HepG2 (cell line): ENCODE data around the gene RBM26. TPM values are rescaled to one million over a fixed set of nuclear protein-coding genes. Genes with fewer than 3 reads are reported as not detected.
A peak's percentile ranks its signal among the peaks of the same experiment; 100 is the strongest.

Source experiments
- CBFB ChIP-seq: sonication (generic); formaldehyde crosslinking; IDR thresholded peaks from 2 replicates; pipeline ENCODE4 v1.4.0; 2020; ENCODE audit warnings: missing genetic modification reagents
- CHD2 ChIP-seq: IDR thresholded peaks from 2 replicates; pipeline ENCODE4 v1.6.1; 2011; ENCODE audit warnings: low read depth, low read length, improper control_type of control experiment
- CREM ChIP-seq, 2 experiments: sonication (generic) in 1 of 2; formaldehyde crosslinking in 1 of 2; IDR thresholded peaks; 2 replicates each; pipeline versions ENCODE4 v1.4.0 to v1.6.1; 2016 to 2020; ENCODE audit warnings: antibody characterized with exemption in 1 of 2, mild to moderate bottlenecking in 1 of 2, missing genetic modification reagents in 1 of 2
- ESRRA ChIP-seq: sonication (generic); formaldehyde crosslinking; IDR thresholded peaks from 2 replicates; pipeline ENCODE4 v1.5.1; 2020; ENCODE audit warnings: mild to moderate bottlenecking, low read depth, missing genetic modification reagents
- FIP1L1 ChIP-seq: fragments of 200-400 bp; formaldehyde crosslinking; IDR thresholded peaks from 2 replicates; pipeline ENCODE4 v1.6.1; 2018; ENCODE audit warnings: low read depth, mild to moderate bottlenecking, low read length, moderate library complexity, borderline replicate concordance; ENCODE audit not compliant: insufficient read depth
- HOXD1 ChIP-seq: sonication (generic); formaldehyde crosslinking; IDR thresholded peaks from 2 replicates; pipeline ENCODE4 v1.5.0; 2020; ENCODE audit warnings: missing genetic modification reagents
- JUN ChIP-seq: sonication (generic); formaldehyde crosslinking; IDR thresholded peaks from 2 replicates; pipeline ENCODE4 v1.4.0; 2020; ENCODE audit warnings: mild to moderate bottlenecking, missing genetic modification reagents
- MATR3 ChIP-seq: sonication (generic); formaldehyde crosslinking; IDR thresholded peaks from 2 replicates; pipeline ENCODE4 v1.4.0; 2020; ENCODE audit warnings: missing genetic modification reagents
- MBD4 ChIP-seq: IDR thresholded peaks from 2 replicates; pipeline ENCODE4 v1.6.1; 2012; ENCODE audit warnings: low read length, inconsistent platforms, borderline replicate concordance
- NBN ChIP-seq: fragments of 450-650 bp; conservative IDR thresholded peaks from 2 replicates; pipeline ENCODE4 v1.6.1; 2017
- ONECUT2 ChIP-seq: sonication (generic); formaldehyde crosslinking; IDR thresholded peaks from 2 replicates; pipeline ENCODE4 v1.4.0; 2020; ENCODE audit warnings: missing genetic modification reagents
- PLRG1 ChIP-seq: fragments of 450-650 bp; conservative IDR thresholded peaks from 2 replicates; pipeline ENCODE4 v1.6.1; 2016
- RFX3 ChIP-seq: IDR thresholded peaks from 2 replicates; pipeline ENCODE4 v1.6.1; 2016; ENCODE audit warnings: missing biosample characterization, missing genetic modification reagents
- RFX5 ChIP-seq: IDR thresholded peaks from 2 replicates; pipeline ENCODE4 v1.6.1; 2011; ENCODE audit warnings: low read depth, low read length, improper control_type of control experiment
- SAFB2 ChIP-seq: sonication (generic); formaldehyde crosslinking; IDR thresholded peaks from 2 replicates; pipeline ENCODE4 v1.5.1; 2020; ENCODE audit warnings: missing genetic modification reagents, low read depth, mild to moderate bottlenecking, borderline replicate concordance
- TEAD3 ChIP-seq: optimal IDR thresholded peaks from 2 replicates; pipeline ENCODE3; 2016; ENCODE audit warnings: borderline replicate concordance
- ZFP90 ChIP-seq: sonication (generic); formaldehyde crosslinking; IDR thresholded peaks from 2 replicates; pipeline ENCODE4 v1.8.0; 2022; ENCODE audit warnings: missing genetic modification reagents, mild to moderate bottlenecking, inconsistent platforms, borderline replicate concordance
- ZNF224 ChIP-seq: sonication (generic); formaldehyde crosslinking; IDR thresholded peaks from 2 replicates; pipeline ENCODE4 v1.5.0; 2020; ENCODE audit warnings: mild to moderate bottlenecking, missing genetic modification reagents
- ZNF598 ChIP-seq: sonication (generic); formaldehyde crosslinking; IDR thresholded peaks from 2 replicates; pipeline ENCODE4 v1.5.1; 2020; ENCODE audit warnings: mild to moderate bottlenecking, missing genetic modification reagents, borderline replicate concordance
- ZZZ3 ChIP-seq: sonication (generic); formaldehyde crosslinking; IDR thresholded peaks from 2 replicates; pipeline ENCODE4 v1.4.0; 2020; ENCODE audit warnings: missing genetic modification reagents, mild to moderate bottlenecking, borderline replicate concordance
- polyA plus RNA-seq, 8 experiments: library from polyadenylated mRNA; depleted of rRNA in 3 of 8; stranded (reverse) in 7 of 8; unstranded in 1 of 8; fragments of >200 nt; fragmentation: Illumina TruSeq in 4 of 8; extraction: Trizol in 4 of 8; gene quantifications; 2 replicates each; pipeline versions ENCODE4 v1.2.1 to v1.2.3, GENCODE V29; 2011 to 2016; ENCODE audit warnings: low read depth in 4 of 8, missing spikeins in 1 of 8, mixed read lengths in 1 of 8; ENCODE audit not compliant: insufficient read depth in 1 of 8
- total RNA-seq, 5 experiments: library from RNA; depleted of rRNA; stranded (reverse); fragments of >200 nt; fragmentation: Illumina TruSeq; extraction: Trizol; gene quantifications; 2 replicates each; pipeline ENCODE4 v1.2.3, GENCODE V29; 2016; ENCODE audit warnings: low read depth in 1 of 5
- TF ChIP-seq, protein P1 (sequence below): IDR thresholded peaks from 2 replicates; pipeline ENCODE4 v1.6.1; 2012; ENCODE audit warnings: low read depth, low read length, improper control_type of control experiment
- TF ChIP-seq, protein P2 (sequence below): sonication (generic); formaldehyde crosslinking; IDR thresholded peaks from 2 replicates; pipeline ENCODE4 v1.4.0; 2020; ENCODE audit warnings: missing genetic modification reagents
- TF ChIP-seq, protein P3 (sequence below): sonication (generic); formaldehyde crosslinking; IDR thresholded peaks from 2 replicates; pipeline ENCODE4 v1.9.0; 2021; ENCODE audit warnings: missing genetic modification reagents, borderline replicate concordance
- TF ChIP-seq, protein P4 (sequence below): sonication (generic); formaldehyde crosslinking; conservative IDR thresholded peaks from 2 replicates; pipeline ENCODE4 v1.8.0; 2022; ENCODE audit warnings: missing genetic modification reagents

Gene RBM26
- total and polyA plus RNA-seq, 2 of the 13 experiments (the other 11 are each of a cell fraction or from before 2014, with no cell fraction given), result 19.4 to 34.4 TPM

DNA sequence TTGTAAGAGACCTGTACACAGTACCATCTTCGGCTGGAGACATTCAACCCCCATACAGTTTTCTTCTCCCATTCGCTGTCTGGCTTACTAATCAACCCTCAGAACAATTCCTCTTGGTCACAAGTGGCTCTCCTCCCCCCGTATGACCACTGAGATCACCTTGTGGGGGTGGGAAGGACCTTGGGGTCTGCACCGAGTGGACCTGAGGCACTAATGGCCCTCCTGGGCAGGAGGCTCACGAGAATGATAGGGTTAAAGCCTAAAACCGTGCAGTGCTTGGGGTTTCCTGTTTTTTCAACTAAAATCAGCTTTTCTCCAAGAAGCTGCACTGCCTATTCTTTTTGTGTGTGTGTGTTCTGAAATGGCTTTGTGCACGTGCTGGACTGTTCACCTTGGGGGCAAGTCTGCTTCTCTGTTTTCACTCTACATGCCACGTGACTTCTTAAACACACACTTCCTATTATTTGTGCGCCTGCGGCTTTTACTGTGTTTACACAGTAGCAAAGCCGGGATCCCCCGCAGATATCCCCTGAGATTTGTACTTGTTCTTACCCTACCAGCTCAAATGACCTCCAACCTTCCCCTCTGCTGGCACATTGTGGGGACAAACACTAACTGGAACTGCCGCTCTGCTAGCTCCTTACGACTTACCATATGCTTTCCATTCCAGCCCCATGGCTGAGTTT, 12.3 kb downstream of the RBM26 start (continued):
- TF ChIP-seq, protein P1, sequence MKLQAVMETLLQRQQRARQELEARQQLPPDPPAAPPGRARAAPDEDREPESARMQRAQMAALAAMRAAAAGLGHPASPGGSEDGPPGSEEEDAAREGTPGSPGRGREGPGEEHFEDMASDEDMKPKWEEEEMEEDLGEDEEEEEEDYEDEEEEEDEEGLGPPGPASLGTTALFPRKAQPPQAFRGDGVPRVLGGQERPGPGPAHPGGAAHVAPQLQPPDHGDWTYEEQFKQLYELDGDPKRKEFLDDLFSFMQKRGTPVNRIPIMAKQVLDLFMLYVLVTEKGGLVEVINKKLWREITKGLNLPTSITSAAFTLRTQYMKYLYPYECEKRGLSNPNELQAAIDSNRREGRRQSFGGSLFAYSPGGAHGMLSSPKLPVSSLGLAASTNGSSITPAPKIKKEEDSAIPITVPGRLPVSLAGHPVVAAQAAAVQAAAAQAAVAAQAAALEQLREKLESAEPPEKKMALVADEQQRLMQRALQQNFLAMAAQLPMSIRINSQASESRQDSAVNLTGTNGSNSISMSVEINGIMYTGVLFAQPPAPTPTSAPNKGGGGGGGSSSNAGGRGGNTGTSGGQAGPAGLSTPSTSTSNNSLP, result 0 out of 2 replicates have a peak, but pooled peaks have one; percentile 27
- TF ChIP-seq MBD4 (no peak), ESRRA (CRISPR knock-in tag) (peak; percentile 33; the same call in 1 of the 2 replicates), SAFB2 (CRISPR knock-in tag) (no peak), ONECUT2 (CRISPR knock-in tag) (no peak), RFX5 (no peak), PLRG1 (no peak), HOXD1 (CRISPR knock-in tag) (no peak), ZZZ3 (CRISPR knock-in tag) (no peak), JUN (no peak), ZNF598 (CRISPR knock-in tag) (no peak), NBN (no peak), FIP1L1 (no peak), ZFP90 (CRISPR knock-in tag) (no peak), ZNF224 (CRISPR knock-in tag) (no peak), CBFB (CRISPR knock-in tag) (no peak), TEAD3 (CRISPR knock-in tag) (peak; percentile 13), MATR3 (CRISPR knock-in tag) (no peak), RFX3 (CRISPR knock-in tag) (no peak), CHD2 (no peak), CREM (IDR thresholded peaks at IDR 0.05) (0 out of 2 replicates have a peak, but pooled peaks have one; percentile 14), CREM (CRISPR knock-in tag; IDR thresholded peaks at IDR 0.05) (no peak)
- TF ChIP-seq, protein P2, sequence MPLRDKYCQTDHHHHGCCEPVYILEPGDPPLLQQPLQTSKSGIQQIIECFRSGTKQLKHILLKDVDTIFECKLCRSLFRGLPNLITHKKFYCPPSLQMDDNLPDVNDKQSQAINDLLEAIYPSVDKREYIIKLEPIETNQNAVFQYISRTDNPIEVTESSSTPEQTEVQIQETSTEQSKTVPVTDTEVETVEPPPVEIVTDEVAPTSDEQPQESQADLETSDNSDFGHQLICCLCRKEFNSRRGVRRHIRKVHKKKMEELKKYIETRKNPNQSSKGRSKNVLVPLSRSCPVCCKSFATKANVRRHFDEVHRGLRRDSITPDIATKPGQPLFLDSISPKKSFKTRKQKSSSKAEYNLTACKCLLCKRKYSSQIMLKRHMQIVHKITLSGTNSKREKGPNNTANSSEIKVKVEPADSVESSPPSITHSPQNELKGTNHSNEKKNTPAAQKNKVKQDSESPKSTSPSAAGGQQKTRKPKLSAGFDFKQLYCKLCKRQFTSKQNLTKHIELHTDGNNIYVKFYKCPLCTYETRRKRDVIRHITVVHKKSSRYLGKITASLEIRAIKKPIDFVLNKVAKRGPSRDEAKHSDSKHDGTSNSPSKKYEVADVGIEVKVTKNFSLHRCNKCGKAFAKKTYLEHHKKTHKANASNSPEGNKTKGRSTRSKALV (CRISPR knock-in tag), result no peak
- TF ChIP-seq, protein P3, sequence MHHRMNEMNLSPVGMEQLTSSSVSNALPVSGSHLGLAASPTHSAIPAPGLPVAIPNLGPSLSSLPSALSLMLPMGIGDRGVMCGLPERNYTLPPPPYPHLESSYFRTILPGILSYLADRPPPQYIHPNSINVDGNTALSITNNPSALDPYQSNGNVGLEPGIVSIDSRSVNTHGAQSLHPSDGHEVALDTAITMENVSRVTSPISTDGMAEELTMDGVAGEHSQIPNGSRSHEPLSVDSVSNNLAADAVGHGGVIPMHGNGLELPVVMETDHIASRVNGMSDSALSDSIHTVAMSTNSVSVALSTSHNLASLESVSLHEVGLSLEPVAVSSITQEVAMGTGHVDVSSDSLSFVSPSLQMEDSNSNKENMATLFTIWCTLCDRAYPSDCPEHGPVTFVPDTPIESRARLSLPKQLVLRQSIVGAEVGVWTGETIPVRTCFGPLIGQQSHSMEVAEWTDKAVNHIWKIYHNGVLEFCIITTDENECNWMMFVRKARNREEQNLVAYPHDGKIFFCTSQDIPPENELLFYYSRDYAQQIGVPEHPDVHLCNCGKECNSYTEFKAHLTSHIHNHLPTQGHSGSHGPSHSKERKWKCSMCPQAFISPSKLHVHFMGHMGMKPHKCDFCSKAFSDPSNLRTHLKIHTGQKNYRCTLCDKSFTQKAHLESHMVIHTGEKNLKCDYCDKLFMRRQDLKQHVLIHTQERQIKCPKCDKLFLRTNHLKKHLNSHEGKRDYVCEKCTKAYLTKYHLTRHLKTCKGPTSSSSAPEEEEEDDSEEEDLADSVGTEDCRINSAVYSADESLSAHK (CRISPR knock-in tag), result no peak
- TF ChIP-seq, protein P4, sequence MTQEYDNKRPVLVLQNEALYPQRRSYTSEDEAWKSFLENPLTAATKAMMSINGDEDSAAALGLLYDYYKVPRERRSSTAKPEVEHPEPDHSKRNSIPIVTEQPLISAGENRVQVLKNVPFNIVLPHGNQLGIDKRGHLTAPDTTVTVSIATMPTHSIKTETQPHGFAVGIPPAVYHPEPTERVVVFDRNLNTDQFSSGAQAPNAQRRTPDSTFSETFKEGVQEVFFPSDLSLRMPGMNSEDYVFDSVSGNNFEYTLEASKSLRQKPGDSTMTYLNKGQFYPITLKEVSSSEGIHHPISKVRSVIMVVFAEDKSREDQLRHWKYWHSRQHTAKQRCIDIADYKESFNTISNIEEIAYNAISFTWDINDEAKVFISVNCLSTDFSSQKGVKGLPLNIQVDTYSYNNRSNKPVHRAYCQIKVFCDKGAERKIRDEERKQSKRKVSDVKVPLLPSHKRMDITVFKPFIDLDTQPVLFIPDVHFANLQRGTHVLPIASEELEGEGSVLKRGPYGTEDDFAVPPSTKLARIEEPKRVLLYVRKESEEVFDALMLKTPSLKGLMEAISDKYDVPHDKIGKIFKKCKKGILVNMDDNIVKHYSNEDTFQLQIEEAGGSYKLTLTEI (CRISPR knock-in tag), result no peak
